Inflammatory macrophage treated with lipopolysaccharide for 1 hour (primary cell): ENCODE measurements around the gene AIMP2.
"Not testable (repeated sequence)": the region's sequence is repeated elsewhere in the genome, so short reads cannot be mapped to it uniquely, and the experiment has no call there.

ENCODE experiments used
- DNase-seq, 2 donors: peaks; one replicate each; pipeline ENCODE4 v3.0.0-alpha.2; 2020 to 2022

Gene AIMP2

DNA sequence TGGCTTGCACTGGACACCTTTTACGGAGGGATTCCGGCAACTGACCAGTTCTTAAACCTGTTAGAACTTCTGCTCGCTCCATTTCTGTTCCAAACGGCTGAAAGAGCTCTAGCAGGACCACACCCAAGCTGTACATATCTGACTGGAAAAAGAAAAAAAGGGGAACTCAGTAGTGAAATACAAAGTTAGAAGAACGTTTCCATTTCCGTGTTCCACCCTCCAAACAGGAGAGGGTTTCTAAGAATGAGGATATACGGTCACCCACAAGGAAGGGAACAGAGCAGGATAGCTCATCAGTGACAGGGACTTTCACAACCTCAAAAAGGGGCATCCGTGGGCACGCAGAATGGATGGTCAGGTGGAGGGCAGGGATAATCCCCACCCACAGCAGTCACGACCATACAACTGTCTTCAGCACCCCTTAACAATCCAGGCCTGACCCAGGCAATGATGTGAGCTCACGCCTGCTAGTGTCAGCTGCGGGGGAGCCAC lies 17.8 kb downstream of the AIMP2 start:
- DNase-seq, result peak; percentile 81 to 99

DNA sequence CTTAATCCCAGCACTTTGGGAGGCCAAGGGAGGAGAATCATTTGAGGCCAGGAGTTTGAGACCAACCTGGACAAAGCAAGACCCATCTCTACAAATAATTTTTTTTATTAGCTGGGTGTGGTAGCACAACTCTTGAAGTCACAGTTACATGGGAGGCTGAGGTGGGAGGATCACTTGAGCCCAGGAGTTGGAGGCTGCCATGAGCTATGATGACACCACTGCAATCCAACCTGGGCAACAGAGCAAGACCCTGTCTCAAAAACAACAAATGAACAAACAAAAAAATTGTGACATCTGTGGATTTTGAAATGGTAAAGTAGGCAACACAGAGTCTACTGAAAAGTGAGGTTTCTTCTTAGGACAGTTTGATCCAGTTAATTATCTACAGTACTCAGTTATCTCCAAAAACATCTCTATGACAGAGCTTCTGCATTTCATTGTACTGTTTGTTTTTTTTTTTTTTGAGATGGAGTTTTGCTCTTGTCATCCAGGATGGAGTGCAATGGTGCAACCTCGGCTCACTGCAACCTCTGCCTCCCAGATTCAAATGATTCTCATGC lies 18.8 kb downstream of the AIMP2 start:
- DNase-seq, result no peak

DNA sequence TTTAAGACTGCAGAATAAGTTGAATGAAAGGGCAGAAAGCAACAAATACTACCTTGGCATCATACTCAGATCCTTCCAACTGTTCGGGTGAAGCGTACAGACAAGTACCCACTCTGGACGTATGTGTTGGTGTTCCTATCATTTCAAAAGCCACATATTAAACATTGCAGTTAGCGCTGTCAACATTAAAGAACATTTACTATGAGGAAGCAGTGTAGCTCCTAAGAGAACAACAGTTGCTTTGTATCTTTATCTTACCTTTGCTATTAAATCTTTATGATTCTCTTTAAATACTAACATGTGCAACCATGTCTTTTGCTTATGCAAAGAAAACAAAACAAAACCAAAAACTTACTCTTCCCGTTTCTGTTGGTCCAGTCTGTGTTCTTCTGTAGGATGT lies 19.5 kb downstream of the AIMP2 start:
- DNase-seq, result no peak

DNA sequence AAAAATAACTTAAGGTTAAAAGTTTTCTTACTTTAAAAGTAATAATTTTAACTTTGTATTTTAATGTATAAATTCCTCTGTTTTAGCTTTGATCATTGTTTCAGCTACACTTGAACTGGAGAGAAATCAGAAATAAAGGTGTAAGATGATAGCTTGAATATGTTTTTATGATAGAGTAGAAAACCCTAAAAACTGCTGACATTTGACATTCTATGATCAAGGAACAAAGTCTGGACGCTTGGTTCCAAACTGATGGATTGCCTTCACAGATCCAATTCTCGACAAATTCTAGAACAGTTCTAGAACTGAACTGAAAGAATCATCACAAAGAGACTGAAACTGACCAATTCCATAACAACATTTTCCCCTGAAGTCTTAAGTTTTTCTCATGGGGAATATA lies 21.9 kb downstream of the AIMP2 start, which contains the start of gene ANKRD61:
Gene ANKRD61 (plus strand): TSS at position 389 of the 400 bp plus-strand sequence. CDS start 0 bp downstream, at position 389.
- no peak for DNase-seq

DNA sequence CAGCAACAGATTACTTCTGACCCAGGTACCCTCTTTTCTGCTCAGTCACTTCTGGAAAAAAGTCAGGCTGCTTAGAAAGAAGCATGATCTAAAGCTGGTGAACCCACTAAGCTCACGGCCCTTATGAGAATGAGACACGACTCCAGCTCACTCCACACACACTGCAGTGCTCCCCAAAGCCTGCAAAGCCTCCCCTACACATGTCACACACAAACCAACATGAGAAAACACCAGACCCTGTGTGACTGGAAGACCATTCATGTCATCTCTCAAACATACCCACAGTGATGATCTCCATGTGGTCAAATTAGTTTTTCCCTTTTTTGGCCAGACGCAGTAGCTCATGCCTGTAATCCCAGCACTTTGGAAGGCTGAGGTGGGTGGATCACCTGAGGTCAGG lies 22.5 kb downstream of the AIMP2 start:
- no peak for DNase-seq

DNA sequence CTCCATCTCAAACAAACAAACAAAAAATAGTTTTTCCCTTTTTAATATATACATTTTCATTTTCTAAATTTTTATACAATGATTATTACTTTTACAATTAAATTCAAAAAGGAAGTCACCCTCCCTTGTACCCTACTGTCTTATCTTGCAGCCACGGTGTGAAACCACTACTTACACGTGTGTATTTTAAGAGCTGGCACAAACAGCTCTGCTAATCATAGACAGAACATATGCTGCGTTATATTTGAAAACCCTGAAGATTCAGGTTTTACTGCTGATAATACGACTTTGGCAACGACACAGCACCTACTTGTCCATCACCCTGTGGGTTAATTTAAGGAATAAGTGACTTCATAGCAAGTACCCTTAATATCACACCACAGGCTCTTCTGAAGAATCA lies 23.1 kb downstream of the AIMP2 start:
- DNase-seq, result no peak

DNA sequence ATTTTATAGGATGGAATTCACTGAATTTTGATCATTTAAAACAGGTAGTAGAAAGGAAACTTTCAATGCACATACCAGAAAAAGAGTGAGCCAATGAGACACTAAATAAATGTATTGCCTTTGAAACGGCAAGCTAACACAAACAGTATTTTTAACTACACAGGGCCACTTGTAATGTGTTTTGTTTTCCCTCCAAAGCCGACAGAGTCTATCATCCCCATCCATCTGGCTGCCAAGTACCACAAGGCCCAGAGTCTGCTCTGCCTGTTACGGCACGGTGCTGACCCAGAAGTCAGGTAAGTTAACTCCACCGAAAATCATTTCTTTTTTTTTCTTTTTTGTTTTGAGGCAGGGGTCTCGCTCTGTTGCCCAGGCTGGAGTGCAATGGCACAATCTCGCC lies 23.6 kb downstream of the AIMP2 start:
- DNase-seq, result no peak

DNA sequence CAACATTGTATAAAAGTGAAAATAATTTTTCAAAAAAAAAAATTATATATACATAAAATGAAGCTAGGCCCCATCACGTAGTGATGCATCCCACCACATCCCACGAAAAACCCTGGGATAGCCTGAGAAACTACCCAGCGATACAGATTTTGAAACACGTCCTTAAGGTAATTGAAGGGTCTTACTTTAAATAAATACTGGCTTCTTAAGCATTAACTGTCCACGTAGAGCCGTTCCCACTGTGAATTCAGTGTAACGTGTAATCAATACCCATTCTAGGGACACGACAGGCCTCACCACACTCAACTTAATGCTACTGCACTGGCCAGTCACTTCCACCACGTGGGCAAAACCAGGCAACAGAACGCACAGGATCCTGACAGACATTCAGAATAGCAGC lies 26.1 kb downstream of the AIMP2 start:
- DNase-seq, result no peak

DNA sequence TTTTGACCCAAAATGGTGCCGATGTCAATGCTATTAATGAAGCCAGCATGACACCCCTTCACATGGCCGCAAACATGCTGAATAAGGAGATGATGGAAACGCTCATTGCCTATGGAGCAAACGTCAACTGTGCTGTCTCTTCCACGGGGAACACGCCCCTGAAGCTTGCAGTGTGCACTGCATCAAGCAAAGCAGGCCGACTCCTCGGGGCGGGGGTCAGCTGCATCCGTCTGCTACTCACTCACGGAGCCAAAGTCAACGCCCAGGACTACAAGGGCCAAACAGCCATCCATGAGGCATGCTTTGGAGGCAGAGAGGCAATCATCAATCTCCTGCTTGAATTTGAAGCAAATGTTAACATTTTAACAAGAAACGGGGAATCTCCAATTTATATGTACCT lies 26.6 kb downstream of the AIMP2 start:
- no peak for DNase-seq

DNA sequence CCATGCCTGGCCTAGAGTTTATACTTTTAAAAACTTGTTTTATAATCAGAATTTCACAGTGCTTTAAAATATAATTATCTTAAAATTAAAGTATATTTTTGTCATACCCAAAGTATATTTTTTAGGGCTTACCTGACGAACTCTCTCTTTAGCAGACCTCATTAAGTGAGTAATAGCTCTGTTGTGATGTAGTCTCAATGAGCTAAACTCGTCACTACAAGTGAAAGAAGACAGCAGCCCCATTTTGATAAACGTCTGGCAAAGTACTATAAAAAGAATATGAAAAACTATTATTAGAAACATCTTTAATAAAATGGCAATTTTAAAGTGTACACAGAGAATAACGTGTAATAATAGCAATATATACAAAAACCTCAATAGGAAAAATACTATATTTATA lies 40.7 kb downstream of the AIMP2 start:
- no peak for DNase-seq

DNA sequence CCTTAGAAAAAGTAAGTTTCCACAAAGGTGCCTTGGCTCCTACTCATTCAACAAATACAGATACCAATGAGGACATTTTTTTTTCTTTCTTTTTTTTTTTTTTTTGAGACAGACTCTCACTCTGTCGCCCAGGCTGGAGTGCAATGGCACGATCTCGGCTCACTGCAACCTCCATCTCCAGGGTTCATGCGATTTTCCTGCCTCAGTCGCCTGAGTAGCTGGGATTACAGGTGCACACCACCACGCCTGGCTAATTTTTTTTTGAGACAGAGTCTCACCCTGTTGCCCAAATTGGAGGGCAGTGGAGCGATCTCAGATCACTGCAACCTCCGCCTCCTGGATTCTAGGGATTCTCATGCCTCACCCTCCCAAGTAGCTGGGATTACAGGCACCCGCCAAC lies 42.1 kb downstream of the AIMP2 start:
- not testable (repeated sequence) for DNase-seq

DNA sequence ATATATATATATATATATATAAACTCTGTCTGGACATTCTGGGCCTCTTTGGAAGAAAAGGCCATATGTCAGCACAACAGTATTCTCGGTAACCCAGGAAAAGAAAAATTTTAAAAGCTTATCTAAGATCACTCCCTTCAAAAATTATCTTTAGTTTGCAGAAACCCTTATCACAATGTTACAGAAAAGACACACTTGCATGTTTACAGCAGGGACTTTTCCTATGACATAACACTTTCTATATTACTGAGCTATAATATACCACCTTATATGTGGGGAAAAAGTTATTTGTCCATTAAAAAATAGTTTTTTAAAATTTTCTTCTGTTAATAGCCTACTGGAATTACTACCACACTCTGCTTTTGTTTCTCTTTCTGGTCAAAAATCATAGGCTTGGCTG lies 47.5 kb downstream of the AIMP2 start:
- no peak for DNase-seq

DNA sequence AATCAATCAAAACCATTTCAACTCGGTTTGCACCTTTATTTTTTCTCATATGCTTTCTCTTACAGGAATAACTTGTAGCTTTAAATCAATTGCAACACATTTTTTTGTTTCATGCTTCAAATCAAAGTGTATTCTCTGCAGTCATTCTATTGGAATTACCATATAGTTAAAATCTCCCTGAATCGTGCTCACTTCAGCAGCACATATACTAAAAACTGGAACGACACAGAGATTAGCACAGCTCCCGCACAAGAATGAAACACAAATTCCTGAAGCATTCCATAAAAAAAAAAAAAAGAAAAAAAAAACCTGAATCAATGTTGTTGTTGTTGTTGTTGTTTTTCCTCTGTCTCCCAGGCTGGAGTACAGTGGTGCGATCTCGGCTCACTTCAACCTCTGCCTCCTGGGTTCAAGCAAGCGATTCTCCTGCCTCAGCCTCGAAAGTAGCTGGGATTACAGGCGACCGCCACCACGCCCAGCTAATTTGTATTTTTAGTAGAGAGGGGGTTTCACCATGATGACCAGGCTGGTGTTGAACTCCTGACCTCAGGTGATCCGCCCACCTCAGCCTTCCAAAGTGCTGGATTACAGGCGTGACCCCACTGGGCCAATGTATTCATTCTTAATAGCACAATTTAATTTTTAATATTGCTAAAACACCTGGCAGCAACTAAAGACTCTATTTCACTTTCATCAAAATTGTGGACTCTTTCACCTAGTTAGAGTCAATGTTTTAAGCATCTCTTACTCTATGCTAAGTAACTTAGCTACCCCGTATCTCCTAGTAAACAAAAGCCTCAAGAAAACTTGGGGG lies 48.5 kb downstream of the AIMP2 start:
- DNase-seq, result no peak

DNA sequence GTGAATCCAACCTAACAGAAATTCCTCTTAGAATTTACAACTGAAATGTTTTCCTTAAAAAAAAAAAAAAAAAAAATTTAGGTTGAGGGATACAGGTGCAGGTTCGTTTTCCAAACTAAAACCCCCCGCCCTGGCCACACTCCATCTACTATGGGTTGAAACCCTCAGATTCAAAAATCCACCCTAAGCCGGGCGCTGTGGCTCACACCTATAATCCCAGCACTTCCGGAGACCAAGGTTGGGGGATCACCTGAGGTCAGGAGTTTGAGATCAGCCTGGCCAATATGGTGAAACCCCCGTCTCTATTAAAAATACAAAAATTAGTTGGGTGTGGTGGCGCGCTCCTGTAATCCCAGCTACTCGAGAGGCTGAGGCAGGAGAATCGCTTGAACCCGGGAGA lies 50.9 kb downstream of the AIMP2 start:
- DNase-seq, result not testable (repeated sequence)

DNA sequence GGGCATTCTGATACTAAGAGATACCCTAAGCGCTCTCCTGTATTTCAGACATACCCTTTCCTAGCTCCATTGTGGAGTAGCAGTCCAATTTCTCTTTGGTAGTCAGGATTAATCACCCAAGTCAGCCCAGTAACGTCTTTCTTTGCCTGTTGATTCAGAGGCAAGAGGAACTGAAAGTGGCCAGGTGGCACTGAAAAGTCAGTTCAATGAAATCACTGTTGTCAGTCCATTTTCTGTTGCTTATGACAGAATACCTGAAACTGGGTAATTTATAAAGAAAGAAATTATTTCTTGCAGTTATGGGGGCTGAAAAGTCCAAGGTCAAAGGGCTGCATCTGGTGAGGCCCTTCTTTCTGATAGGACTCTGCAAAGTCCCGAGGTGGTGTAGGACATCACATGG lies 62.3 kb downstream of the AIMP2 start:
- no peak for DNase-seq
